Mucosa of gallbladder (tissue), 1 donor: ENCODE results near the gene PRAMEF6. TPM values are rescaled to one million over a fixed set of nuclear protein-coding genes. Genes with fewer than 3 reads are reported as not detected.
"Not testable (repeated sequence)": the region's sequence is repeated elsewhere in the genome, so short reads cannot be mapped to it uniquely, and the experiment has no call there.

ENCODE experiments used
- DNase-seq: peaks from one replicate; pipeline ENCODE4 v3.0.0-alpha.2; 2020; ENCODE audit warnings: low spot score
- total RNA-seq: library from RNA; stranded (reverse); gene quantifications from one replicate; pipeline ENCODE4 v1.2.1, GENCODE V29; 2021
- donor health status: DM: no; HTN: no; CAD: no.

The PRAMEF6 gene
- not detected for total RNA-seq

DNA sequence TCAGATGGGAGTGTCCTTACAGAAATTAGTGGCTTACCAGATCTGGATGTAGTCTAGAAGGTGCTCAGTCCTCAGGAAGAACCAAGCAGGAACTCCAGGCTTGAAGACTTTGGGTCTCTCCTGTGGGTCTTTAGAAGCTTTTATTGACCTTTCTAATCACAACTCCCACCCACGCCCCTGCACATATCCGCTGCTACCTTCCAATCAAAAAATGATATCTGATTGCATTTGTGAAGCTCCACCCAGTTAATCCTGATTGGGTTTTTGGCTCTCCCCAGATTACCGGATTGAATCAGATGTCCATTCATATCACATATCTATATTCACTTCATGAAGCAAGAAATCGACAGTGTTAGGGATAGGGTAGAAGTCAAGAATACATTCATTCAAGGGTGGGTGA is at the start of gene PRAMEF6:
PRAMEF6 (minus strand) TSS at position 101 of the 400 bp plus-strand sequence. CDS start 5,062 bp downstream, outside the sequence.
- DNase-seq, result not testable (repeated sequence)

DNA sequence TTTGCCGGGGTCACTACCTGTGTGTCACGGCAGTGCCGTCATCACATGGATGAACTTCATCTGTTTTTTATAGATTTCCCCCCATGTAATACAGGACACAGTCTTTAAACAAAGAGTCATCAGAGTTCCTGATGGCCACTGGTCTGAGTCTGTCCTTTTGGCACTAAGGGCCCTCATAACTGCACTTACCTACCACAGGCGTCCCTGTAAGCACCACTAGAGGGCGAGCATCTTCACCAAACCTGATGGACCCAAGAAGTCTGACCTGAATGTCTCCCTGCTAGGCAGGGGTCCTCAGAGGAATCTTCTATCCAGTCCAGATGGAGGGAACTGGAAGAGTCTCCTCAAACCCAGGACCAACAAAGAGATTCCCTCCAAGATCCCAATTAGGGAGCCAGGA is 23.0 kb downstream of the PRAMEF6 start:
- DNase-seq, result not testable (repeated sequence)

- DNase-seq, result not testable (repeated sequence)
Measured at GRCh38 chr1:12921749-12922148, 25.6 kb downstream of the PRAMEF6 start.

DNA sequence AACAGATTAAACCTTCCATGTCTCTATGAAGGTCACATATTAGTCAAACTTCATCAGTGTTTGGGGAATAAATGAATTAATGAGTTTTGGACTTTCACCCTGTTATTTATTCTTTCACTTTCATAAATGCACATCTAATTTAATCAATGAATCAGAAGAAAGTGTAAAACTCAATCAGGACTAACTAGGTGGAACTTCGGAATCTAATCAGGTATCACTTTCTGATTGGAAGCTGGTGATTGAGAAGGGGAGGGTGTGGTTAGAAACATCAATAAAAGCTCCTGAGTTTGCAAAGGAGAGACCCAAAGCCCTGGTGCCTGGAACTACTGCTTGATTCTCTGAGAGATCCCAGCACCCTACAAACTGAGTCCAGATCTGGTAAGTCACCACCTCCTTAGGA is 31.1 kb downstream of the PRAMEF6 start, which contains the start of gene PRAMEF7:
PRAMEF7 (plus strand) TSS at position 301 of the 400 bp plus-strand sequence. CDS start 1,083 bp downstream, outside the sequence.
- DNase-seq, result not testable (repeated sequence)

GRCh38 chr1:12903793-12904572 is 43.4 kb downstream of the PRAMEF6 start:
- not testable (repeated sequence) for DNase-seq

DNA sequence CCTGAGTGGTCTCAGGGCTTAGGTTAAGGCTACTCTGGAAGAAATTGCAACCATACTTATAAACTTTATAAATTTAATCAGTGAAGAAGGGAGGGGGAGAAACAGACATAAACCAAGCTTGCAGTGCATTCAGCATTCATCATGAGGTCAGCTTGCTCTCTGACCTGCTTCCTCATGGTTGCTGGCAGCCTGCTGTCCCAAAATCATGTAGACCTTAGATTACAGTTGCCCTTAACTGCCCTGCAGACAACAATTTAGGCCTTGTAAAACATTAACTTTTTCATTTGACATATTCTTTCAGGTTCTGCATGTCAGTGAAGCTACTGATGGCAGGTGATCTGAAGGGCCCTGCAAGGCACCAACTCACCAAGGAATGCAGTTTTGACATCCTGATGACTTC is 48.2 kb downstream of the PRAMEF6 start:
- DNase-seq, result not testable (repeated sequence)

DNA sequence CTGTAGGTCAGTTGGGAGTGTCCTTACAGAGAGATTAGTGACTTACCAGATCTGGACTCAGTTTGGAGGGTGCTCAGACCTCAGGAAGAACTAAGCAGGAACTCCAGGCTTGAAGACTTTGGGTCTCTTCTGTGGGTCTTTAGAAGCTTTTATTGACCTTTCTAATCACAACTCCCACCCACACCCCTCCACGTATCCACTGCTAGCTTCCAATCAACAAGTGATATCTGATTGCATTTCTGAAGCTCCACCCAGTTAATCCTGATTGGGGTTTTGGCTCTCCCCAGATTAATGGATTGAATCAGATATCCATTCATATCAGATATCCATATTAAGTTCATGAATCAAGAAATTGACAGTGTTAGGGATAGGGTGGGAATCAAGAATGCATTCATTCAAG is 49.2 kb downstream of the PRAMEF6 start, which contains the start of gene PRAMEF10:
PRAMEF10 (minus strand) TSS at position 101 of the 400 bp plus-strand sequence. CDS start 2,423 bp downstream, outside the sequence.
- not testable (repeated sequence) for DNase-seq

Other genes with a start within 250 kb of the PRAMEF6 start
- not detected for gene AADACL3, start 231.5 kb downstream of the PRAMEF6 start, total RNA-seq
- not detected for gene CFAP107, start 201.4 kb downstream of the PRAMEF6 start, total RNA-seq
- gene PRAMEF12, start 173.8 kb downstream of the PRAMEF6 start, total RNA-seq, result not detected
- not detected for gene PRAMEF1, start 156.2 kb downstream of the PRAMEF6 start, total RNA-seq
- gene PRAMEF11, start 116.2 kb downstream of the PRAMEF6 start, total RNA-seq, result not detected
- not detected for gene HNRNPCL1, start 98.9 kb downstream of the PRAMEF6 start, total RNA-seq
- gene PRAMEF2, start 90.5 kb downstream of the PRAMEF6 start, total RNA-seq, result not detected
- gene PRAMEF4, start 61.4 kb downstream of the PRAMEF6 start, total RNA-seq, result not detected
- gene PRAMEF10, start 49.3 kb downstream of the PRAMEF6 start, total RNA-seq, result not detected
- gene PRAMEF7, start 31.0 kb downstream of the PRAMEF6 start, total RNA-seq, result not detected
- not detected for gene PRAMEF27, start 109.0 kb upstream of the PRAMEF6 start, total RNA-seq
- gene HNRNPCL3, start 113.2 kb upstream of the PRAMEF6 start, total RNA-seq, result not detected
- not detected for gene PRAMEF25, start 123.2 kb upstream of the PRAMEF6 start, total RNA-seq
- gene HNRNPCL2, start 169.3 kb upstream of the PRAMEF6 start, total RNA-seq, result not detected
- not detected for gene PRAMEF26, start 208.4 kb upstream of the PRAMEF6 start, total RNA-seq
- not detected for gene HNRNPCL4, start 218.1 kb upstream of the PRAMEF6 start, total RNA-seq
- not detected for gene PRAMEF9, start 224.3 kb upstream of the PRAMEF6 start, total RNA-seq